GM12875 (cell line): ENCODE measurements around the gene ZNF382.
"Not testable (repeated sequence)": the region's sequence is repeated elsewhere in the genome, so short reads cannot be mapped to it uniquely, and the experiment has no call there.

ENCODE experiments used
- H3K4me3 ChIP-seq: one replicate; pipeline ENCODE4 v1.5.1; 2011; ENCODE audit warnings: low read depth, low read length, control low read depth
- CTCF ChIP-seq: IDR thresholded peaks from 2 replicates; pipeline ENCODE4 v1.5.1; 2011; ENCODE audit warnings: low read depth, mild to moderate bottlenecking, control low read depth, inconsistent platforms, low read length, moderate library complexity, borderline replicate concordance; ENCODE audit not compliant: insufficient read depth

The ZNF382 gene

GRCh38 chr19:36577271-36577996 is 27.7 kb upstream of the ZNF382 start:
- no peak overlapping the region for H3K4me3 ChIP-seq
- TF ChIP-seq CTCF: no peak

- no peak for TF ChIP-seq CTCF
- no peak overlapping the region for H3K4me3 ChIP-seq
These were observed 25.9 kb upstream of the ZNF382 start for GRCh38 chr19:36579255-36579654.

GRCh38 chr19:36602681-36603080 is 2.4 kb upstream of the ZNF382 start:
- H3K4me3 ChIP-seq: not testable (repeated sequence)

- TF ChIP-seq CTCF: no peak
These were observed 435 bp upstream of the ZNF382 start for GRCh38 chr19:36604656-36605100.

GRCh38 chr19:36605877-36606478 is 865 bp downstream of the ZNF382 start:
- no peak overlapping the region for H3K4me3 ChIP-seq
- no peak for TF ChIP-seq CTCF

More at GRCh38 chr19:36604656-36605100, 435 bp upstream of the ZNF382 start:
- H3K4me3 ChIP-seq: peak overlapping the region; percentile 60

GRCh38 chr19:36627057-36627456 is 21.9 kb downstream of the ZNF382 start:
- H3K4me3 ChIP-seq: no peak overlapping the region

GRCh38 chr19:36635342-36635741 is 30.2 kb downstream of the ZNF382 start:
- no peak for TF ChIP-seq CTCF
- no peak overlapping the region for H3K4me3 ChIP-seq

More at GRCh38 chr19:36627057-36627456, 21.9 kb downstream of the ZNF382 start:
- no peak for TF ChIP-seq CTCF
